ENCODE data around the gene MPZL1.
"Not testable (repeated sequence)": the region's sequence is repeated elsewhere in the genome, so short reads cannot be mapped to it uniquely, and the experiment has no call there.

The MPZL1 gene

DNA sequence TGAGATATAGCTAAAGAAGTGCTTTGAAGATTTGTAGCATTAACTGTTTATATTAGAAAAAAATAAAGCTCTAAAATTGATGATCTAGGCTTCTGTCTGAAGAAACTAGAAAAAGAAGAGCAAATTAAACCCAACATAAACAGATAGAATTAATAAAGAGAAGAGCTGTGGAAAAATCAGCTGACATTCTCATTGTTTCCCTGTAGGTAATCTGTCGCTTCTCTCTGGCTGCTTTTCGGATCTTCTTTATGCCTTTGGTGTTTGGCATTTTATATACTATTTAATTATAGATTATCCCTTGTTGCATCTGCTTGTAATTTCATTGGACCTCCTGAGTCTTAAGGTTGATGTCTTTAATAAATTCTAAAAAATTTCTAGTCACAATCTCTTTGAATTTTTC is 59.8 kb downstream of the MPZL1 start:
- no peak for DNase-seq (ENCODE audit: low read depth)

GRCh38 chr1:167782946-167783345 is 61.2 kb downstream of the MPZL1 start:
- no peak for DNase-seq (ENCODE audit: low read depth)

DNA sequence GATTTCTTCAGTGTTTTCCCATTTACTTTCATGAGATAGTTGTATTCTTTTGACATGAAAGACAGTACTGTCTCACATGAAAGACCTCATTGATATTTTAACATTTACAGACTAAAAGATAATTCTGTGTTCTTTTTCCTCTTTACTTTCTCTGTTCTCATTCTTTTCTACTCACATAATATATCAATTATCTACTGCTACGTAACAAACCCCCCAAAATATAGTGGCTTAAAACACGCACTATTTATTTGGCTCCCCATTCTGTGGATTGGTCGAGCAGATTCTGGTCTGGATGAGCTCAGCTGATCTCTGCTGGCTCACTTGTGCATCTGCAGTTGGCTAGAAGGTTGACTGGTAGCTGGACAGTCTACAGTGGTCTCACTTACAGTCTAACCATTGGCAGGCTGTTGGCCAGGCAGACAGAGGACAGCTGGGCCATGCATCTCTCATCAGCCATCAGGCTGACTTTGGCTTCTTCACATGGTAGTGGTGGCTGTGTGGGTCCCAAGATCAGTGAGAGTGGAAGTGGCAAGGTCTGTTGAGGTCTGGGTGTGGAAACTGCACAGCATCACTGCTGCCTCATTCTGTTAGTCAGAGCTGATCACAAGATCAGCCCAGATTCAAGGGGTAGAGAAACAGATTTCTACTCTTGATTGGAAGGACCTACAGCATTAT is 63.2 kb downstream of the MPZL1 start:
- no peak for DNase-seq (ENCODE audit: low read depth)

GRCh38 chr1:167786502-167786901 is 64.7 kb downstream of the MPZL1 start:
- no peak for DNase-seq (ENCODE audit: low read depth)

GRCh38 chr1:167789501-167789900 is 67.7 kb downstream of the MPZL1 start:
- no peak for DNase-seq (ENCODE audit: low read depth)

- DNase-seq (ENCODE audit: low read depth): no peak
Observed at GRCh38 chr1:167790117-167790516, 68.3 kb downstream of the MPZL1 start.

GRCh38 chr1:167791281-167792187 is 69.8 kb downstream of the MPZL1 start:
- DNase-seq (ENCODE audit: low read depth): no peak

- DNase-seq (ENCODE audit: low read depth): no peak
Observed at GRCh38 chr1:167792188-167792565, 70.4 kb downstream of the MPZL1 start.

DNA sequence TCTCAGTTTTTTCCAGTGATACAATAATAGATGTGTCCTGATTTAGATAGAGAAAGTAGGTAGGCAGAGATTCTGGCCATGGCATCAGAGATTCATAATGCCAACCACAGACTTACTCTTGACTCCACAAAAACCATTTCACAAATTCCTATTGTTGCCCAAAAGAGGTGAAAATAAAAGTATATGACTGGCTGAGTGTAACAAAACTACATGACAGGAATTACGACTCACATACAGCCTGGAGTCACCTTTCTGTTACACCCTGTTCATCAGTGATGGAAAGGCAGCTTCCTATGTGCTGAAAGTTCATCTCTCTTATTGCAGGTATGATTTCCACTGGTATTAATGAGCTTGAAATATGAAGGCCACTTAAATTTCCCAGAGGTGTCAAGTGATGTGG is 72.3 kb downstream of the MPZL1 start:
- no peak for DNase-seq (ENCODE audit: low read depth)

GRCh38 chr1:167795810-167796740 is 74.3 kb downstream of the MPZL1 start:
- DNase-seq (ENCODE audit: low read depth): no peak

- DNase-seq (ENCODE audit: low read depth): no peak
Observed at GRCh38 chr1:167797015-167797414, 75.2 kb downstream of the MPZL1 start.

GRCh38 chr1:167798952-167799351 is 77.2 kb downstream of the MPZL1 start:
- DNase-seq (ENCODE audit: low read depth): no peak

DNA sequence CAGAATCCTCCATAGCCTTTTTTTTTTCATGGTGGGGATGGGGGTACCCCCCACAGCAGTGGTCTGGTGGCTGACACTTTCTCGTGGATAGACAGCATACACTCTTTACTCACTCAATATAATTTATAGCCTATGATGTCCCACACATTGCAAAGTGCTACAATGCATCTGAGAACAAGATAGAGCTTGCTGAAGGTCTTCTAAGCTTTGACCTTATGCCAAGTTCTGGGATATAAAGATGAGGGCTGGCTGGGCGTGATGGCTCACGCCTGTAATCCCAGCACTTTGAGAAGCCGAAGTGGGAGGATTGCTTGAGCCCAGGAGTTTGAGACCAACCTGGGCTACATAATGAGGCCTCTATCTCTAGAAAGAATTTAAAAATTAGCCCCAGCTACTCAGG is 78.0 kb downstream of the MPZL1 start:
- no peak for DNase-seq (ENCODE audit: low read depth)

DNA sequence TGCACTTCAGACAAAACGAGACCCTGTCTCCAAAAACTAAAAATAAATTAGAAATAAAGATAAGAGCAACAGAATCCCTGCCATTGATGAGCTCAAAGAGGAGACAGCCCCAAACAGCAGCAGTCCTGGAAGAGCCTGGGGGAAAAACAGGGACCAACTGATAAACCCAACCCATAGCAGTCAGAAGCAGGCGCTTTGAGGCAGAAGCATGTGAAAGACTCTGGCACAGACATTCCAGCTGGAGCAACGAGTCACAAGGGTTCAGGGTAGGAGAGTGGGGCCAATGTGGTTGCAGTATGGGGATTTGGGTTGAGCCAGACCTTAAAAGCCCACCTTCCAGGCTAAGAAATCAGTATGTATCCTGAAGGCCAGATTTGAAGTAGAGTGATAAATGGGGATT is 78.5 kb downstream of the MPZL1 start:
- no peak for DNase-seq (ENCODE audit: low read depth)

- no peak for DNase-seq (ENCODE audit: low read depth)
Observed at GRCh38 chr1:167802235-167802634, 80.5 kb downstream of the MPZL1 start.

DNA sequence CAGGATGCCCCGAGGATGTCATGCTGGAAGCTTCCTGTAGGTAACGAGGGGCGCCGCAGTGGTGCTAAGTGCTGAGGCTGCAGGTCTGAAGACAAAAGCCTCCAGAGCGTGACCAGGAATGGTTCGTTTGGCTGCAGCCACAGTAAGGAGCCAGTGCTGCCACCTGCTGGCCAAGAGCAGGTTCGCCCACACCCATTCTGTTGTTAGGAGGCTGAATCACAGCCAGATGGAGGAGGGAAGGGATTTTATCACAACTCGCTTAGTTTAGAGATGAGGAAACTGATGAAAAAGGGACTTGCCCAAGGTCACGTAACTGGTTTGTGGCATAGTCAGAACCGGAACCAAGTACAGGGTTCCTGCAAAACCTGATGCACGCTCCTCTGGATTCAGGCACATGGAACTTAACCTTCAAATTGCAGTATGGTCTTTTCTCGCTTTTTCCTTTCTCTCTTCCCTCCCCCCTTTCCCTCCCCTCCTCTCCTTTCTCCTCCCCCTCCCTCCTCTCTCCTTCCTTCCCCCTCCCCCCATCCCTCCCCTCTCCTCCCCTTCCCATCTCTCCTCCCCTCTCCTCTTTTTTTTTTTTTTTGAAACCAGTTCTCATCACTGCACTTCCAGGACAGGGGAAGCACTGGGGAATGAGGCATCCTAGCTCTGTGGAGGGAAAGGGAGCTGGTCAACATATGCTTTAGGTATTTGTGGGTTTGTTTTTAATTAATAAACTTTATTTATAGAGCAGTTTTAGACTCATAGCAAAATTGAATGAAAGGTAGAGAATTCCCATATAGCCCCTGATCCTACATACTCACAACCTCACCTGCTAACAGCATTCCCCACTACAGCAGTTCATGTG is 81.8 kb downstream of the MPZL1 start:
- DNase-seq (ENCODE audit: low read depth): peak; percentile 94

GRCh38 chr1:167805041-167805556 is 83.3 kb downstream of the MPZL1 start:
- DNase-seq (ENCODE audit: low read depth): peak; percentile 22

DNA sequence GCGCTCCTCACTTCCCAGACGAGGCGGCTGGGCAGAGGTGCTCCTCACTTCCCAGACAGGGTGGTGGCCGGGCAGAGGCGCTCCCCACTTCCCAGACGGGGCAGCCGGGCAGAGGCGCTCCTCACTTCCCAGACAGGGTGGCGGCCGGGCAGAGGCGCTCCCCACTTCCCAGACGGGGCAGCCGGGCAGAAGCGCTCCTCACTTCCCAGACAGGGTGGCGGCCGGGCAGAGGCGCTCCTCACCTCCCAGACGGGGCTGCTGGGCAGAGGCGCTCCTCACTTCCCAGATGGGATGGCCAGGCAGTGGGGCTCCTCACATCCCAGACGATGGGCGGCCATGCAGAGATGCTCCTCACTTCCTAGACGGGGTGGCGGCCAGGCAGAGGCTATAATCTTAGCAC is 84.5 kb downstream of the MPZL1 start:
- DNase-seq (ENCODE audit: low read depth): not testable (repeated sequence)

- DNase-seq (ENCODE audit: low read depth): not testable (repeated sequence)
Observed at GRCh38 chr1:167806676-167807075, 84.9 kb downstream of the MPZL1 start.

DNA sequence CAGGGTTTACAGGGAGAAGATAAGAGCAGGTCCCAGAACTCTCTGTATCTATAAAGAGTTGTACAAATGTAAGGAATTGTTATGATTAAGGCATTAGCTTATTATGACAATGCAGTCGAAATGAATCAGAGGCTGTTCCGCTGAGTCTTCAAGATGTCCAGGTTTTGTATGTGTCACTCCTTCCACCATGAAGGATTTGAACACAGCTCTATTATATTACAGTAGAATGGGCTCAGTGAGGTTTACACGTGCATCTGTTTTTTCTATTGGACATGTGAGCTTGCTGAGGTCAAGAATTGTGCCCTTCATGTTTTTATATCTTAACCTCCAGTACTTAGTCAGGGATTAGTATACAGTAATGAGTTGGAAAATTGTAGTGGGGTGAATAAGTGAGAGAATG is 86.3 kb downstream of the MPZL1 start:
- no peak for DNase-seq (ENCODE audit: low read depth)

GRCh38 chr1:167808690-167809089 is 86.9 kb downstream of the MPZL1 start:
- no peak for DNase-seq (ENCODE audit: low read depth)
